ENCODE data around the gene KRTAP5-9. TPM values are rescaled to one million over a fixed set of nuclear protein-coding genes. Genes with fewer than 3 reads are reported as not detected.
"Not testable (repeated sequence)": the region's sequence is repeated elsewhere in the genome, so short reads cannot be mapped to it uniquely, and the experiment has no call there.

KRTAP5-9 gene
- total RNA-seq, 1 donor from 2014 or later: 0.18 TPM

DNA sequence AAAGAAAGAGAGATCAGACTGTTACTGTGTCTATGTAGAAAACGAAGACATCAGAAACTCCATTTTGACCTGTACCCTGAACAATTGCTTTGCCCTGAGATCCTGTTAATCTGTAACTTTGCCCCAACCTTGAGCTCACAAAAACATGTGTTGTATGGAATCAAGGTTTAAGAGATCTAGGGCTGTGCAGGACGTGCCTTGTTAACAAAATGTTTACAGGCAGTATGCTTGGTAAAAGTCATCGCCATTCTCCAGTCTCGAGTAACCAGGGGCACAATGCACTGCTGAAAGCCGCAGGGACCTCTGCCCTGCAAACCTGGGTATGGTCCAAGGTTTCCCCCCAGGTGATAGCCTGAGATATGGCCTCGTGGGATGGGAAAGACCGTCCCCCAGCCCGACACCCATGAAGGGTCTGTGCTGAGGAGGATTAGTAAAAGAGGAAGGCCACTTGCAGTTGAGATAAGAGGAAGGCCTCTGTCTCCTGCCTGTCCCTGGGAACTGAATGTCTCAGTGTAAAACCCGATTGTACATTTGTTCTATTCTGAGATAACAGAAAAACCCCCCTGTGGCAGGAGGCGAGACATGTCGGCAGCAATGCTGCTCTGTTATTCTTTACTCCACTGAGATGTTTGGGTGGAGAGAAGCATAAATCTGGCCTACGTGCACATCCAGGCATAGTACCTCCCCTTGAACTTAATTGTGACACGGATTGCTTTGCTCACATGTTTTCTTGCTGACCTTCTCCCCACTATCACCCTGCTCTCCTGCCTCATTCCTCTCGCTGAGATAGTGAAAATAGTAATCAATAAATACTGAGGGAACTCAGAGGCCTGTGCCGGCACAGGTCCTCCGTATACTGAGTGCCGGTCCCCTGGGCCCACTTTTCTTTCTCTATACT is 13.3 kb upstream of the KRTAP5-9 start:
- intact Hi-C loops (cut with micrococcal nuclease): not testable (repeated sequence)

DNA sequence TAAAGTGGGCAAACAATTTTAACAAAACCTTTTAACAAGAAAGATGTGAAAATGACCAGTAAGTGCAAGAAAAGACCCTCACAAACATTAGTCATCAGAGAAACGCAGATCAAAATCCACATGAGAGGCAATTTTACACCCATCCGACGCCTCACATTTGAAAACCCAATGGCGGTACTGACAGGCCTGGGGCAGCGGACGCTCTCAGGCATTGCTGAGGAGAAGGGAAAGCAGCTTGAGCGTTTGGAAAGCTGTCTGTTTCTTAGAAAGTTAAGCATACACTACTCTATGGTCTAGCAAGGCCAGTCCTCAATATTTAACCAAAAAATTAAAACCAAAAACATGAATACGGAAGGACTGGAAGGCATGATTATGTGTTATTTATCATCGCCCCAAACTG is 12.4 kb upstream of the KRTAP5-9 start:
- intact Hi-C loops (cut with micrococcal nuclease): no loop called here

DNA sequence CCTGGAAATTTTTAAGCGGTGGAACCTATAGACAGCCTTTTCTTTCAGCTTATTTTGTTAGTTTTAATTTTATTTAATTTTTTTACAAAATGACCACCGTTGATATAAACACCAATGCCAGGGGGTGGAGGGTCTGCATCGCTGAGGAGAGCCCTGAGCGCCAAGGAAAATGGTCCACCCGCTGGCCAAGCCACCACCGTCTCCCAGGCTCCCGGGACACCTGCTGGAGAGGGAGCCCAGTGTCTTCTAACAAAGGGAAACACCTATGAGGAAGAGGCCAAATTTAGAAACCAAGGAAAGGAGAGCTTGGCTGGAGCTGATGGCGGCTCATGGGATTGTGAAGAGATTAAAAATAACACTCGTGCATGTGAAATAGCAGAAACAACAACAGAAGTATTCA is 10.7 kb upstream of the KRTAP5-9 start:
- intact Hi-C loops (cut with micrococcal nuclease): no loop called here

DNA sequence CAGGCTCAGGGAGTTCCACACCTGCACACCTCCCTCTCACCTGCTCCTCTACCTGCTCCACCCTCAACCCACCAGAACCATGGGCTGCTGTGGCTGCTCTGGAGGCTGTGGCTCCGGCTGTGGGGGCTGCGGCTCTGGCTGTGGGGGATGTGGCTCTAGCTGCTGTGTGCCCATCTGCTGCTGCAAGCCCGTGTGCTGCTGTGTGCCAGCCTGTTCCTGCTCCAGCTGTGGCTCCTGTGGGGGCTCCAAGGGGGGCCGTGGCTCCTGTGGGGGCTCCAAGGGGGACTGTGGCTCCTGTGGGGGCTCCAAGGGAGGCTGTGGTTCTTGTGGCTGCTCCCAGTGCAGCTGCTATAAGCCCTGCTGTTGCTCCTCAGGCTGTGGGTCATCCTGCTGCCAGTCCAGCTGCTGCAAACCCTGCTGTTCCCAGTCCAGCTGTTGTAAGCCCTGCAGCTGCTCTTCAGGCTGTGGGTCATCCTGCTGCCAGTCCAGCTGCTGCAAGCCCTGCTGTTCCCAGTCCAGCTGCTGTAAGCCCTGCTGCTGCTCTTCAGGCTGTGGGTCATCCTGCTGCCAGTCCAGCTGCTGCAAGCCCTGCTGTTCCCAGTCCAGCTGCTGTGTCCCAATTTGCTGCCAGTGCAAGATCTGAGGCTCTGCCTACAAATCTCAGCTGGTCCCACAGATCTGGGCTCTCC is 10.1 kb upstream of the KRTAP5-9 start, which contains the start of gene KRTAP5-8:
Gene KRTAP5-8 (plus strand): TSS at position 49 of the 689 bp plus-strand sequence. CDS start 31 bp downstream, at position 80.
- intact Hi-C loops (cut with micrococcal nuclease): not testable (repeated sequence)

DNA sequence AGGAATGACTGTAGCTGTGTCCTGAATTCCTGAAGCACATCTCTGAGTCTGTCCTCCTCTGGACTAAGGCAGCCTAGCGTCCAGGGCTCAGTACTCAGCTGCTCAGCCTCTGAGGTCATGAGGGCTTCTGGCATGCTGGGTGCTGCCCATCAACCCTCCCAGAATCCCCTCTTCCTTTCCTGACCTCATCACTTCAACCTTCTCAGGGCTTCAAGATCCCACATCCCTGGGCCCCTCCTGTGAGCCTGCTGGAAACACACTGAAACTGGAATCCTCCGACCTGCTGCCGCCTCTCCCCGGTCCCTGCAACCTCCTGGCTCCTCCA is 9.6 kb upstream of the KRTAP5-9 start:
- intact Hi-C loops (cut with micrococcal nuclease): no loop called here

DNA sequence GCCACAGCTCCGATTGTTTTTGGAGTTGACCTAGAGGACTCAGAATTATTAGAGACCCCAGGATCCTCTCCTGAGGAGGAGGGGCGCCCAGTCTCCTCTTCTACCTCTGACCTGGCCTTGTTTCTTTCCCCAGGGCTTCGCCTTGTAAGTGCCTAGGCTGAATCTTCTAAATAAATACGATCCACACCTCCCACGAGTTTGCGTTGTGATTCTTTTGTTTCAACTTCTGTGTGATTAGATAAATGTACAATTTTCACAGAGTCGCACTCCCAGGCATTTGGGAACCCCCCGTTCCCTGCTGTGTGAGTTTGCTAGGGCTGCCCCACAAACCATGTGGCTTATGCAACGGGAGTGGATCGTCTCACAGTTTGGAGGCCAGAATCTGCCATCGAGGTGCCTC is 9.2 kb upstream of the KRTAP5-9 start:
- intact Hi-C loops (cut with micrococcal nuclease): no loop called here

DNA sequence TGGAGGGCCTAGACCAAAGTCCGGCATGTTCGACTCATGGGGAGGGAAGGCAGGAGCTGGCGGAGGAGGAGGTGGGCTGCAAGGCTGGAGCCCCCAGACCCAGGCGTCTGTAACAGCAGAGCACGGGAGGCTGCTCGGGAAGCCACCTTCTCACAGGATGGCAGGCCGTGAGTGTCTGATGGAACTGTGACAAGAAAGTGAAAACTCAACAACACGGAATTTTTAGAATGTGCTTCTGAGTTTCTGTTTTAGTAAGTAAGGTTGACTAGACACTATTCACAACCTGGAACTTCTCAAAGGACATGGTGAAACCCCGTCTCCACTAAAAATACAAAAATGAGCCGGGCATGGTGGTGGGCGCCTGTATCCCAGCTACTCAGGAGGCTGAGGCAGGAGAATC is 8.2 kb upstream of the KRTAP5-9 start:
- intact Hi-C loops (cut with micrococcal nuclease): not testable (repeated sequence)

DNA sequence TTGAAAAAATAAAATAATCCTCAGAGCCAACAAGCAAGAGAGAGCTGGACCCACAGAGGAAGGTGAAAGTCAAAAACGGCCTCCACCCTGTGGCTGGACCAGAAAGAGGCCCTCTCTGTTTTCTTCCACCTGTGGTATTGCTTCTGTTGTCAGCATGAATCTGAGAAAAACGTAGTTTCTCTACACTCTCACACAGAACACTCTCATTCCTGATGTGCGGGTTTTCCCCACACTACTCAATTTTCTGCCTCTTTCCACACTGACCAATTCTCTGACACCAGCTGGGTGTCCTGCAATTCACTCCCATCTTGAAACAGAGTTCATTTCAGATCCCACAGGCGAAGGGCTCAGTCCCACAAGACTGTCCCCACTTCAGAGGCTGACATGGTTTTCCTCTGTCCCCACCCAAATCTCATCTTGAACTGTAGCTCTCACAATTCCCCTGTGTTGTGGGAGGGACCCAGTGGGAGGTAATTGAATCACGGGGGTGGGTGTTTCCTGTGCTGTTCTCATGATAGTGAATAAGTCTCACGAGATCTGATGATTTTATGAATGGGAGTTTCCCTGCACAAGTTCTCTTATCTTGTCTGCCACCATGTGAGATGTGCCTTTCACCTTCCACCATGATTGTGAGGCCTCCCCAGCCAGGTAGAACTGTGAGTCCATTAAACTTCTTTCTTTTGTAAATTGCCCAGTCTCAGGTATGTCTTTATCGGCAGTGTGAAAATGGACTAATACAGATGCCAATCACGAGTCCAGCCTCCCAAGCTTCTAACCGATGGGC is 7.5 kb upstream of the KRTAP5-9 start:
- intact Hi-C loops (cut with micrococcal nuclease): not testable (repeated sequence)

DNA sequence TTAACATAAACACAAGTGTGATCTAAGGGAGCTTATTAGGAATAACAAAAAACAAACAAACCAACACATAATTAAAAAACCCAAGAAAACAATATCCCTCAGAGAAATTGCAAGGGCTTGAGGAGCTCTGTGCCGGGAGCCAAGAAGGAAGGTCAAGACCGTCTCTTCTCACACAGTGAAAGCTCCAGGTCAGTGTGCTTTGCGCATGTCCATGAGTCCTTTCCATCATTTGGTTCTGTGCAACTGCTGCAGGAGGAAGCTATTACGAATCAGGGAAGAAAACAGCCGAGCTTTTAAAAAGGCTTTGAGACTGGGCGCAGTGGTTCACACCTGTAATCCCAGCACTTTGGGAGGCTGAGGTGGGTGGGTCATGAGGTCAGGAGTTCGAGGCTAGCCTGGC is 5.8 kb upstream of the KRTAP5-9 start:
- intact Hi-C loops (cut with micrococcal nuclease): no loop called here

DNA sequence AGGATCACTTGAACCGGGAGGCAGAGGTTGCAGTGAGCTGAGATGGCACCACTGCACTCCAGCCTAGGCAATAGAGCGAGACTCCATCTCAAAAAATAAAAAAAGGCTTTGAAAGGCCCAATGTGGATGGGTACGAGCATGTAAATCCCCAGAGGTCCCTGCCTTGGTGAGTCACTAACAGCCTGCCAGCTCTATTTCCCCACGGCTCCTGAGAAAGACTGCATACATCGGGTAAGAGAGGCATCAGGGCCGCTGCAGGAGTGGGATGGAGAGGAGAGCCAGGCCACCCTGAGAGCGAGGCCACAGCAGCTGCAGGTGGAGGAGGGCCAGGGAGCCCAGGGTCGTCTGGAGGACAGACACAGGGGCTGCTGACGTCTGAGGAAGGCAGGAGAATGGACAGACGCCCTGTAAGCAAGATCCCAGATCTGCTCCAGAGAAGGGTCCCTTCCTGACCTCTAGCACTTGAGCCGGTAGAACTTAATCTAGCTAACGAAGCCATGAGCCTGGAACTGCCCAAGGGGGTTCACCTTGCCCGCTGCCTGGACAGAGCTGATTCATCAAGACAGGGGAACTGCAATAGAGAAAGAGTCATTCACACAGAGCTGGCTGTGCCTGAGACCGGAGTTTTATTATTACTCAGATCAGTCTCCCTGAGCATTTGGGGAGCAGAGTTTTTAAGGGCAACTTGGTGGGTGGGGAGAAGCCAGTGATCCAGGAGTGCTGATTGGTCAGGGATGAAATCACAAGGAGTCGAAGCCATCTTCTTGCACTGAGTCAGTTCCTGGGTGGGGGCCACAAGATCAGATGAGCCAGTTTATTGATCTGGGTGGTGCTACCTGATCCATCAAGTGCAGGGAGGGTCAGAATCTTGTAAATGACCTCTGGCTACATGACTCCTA is 5.1 kb upstream of the KRTAP5-9 start:
- intact Hi-C loops (cut with micrococcal nuclease): no loop called here

DNA sequence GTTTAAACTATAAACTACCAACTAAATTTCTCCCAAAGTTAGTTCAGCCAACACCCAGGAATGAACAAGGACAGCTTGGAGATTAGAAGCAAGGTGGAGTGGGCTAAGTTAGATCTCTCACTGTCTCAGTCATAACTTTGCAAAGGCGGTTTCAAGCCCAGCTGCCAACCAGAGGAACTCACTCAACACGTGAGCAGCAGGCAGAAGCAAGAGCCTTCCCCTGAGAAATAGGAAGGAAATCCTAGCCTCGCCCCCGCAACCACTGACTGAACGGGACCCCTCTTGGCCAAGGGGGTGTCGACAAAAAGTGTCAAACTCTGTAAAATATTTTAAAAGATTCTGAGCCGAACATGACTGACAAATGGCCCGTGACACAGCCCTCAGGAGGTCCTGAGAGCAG is 4.4 kb upstream of the KRTAP5-9 start:
- intact Hi-C loops (cut with micrococcal nuclease): no loop called here

DNA sequence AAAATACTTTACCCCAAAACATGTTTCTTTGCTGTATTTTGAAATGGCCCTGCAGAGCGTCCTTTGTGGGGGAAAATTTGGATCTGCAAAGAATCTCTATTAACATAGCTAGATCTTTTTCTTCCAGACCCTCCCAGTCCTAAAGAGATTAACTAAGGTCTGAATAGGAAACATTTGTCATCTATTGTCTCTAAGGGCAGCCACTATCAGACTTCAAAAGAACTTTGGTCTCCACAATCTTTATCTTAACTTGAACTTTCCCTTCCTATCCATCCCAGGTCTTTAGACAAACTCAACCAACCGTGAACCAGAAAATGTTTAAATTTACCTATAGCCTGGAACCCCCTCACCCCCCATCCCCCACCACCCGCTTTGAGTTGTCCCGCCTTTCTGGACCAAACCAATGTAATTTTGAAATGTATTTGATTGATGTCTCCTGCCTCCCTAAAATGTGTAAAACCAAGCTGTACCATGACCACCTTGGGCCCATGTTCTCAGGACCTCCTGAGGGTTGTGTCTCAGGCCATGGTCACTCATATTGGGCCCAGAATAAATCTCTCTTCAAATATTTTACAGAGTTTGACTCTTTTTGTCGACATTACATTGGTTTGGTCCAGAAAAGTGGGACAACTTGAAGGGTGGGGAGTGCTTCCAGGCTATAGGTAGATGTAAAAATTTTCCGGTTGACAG is 3.5 kb upstream of the KRTAP5-9 start:
- intact Hi-C loops (cut with micrococcal nuclease): no loop called here

DNA sequence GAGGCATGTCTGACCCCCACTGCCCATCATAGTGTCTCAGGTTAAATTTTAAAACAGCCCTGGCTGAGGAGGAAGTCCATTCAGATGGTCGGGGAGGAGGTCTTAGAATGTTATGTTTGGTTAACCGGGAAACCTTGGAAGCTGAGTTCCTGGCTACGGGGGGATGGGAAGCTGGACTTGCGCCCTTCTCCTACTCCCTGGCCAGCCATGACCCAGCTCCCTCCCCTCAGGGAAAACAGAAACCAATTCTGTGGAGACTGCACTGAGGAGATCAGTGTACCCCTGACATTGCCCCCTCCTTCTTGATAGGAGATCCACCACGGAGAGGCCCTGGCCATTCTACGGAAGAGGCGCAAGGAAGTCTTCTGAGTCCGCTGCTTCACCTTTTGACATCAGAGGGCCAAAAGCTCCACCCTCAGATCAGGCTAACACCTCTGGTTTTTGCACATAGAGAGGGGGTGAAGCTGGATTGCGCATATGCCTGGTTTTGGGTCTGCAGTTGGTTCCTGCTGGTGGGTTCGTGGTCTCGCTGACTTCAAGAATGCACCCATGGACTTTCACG is 2.7 kb upstream of the KRTAP5-9 start:
- intact Hi-C loops (cut with micrococcal nuclease): no loop called here

DNA sequence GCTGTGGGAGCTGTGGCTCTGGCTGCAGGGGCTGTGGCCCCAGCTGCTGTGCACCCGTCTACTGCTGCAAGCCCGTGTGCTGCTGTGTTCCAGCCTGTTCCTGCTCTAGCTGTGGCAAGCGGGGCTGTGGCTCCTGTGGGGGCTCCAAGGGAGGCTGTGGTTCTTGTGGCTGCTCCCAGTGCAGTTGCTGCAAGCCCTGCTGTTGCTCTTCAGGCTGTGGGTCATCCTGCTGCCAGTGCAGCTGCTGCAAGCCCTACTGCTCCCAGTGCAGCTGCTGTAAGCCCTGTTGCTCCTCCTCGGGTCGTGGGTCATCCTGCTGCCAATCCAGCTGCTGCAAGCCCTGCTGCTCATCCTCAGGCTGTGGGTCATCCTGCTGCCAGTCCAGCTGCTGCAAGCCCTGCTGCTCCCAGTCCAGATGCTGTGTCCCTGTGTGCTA is 514 bp downstream of the KRTAP5-9 start:
- intact Hi-C loops (cut with micrococcal nuclease): no loop called here

DNA sequence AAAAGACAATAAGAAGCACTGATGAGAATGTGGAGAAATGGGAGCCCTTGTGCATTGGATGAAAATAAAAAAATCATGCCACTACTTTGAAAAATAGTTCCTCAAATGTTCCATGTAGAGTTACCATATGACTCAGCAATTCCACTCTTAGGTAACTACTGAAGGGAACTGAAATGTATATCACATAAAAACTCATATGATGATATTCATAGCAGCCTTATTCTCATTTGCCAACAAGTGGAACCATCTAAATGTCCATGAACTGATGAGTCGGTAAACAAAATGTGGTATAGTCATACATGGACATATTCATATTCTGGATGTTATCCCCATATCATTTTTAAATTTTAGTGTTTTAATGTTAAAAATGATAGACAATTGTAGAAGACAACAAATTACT is 3.5 kb downstream of the KRTAP5-9 start:
- intact Hi-C loops (cut with micrococcal nuclease): no loop called here

DNA sequence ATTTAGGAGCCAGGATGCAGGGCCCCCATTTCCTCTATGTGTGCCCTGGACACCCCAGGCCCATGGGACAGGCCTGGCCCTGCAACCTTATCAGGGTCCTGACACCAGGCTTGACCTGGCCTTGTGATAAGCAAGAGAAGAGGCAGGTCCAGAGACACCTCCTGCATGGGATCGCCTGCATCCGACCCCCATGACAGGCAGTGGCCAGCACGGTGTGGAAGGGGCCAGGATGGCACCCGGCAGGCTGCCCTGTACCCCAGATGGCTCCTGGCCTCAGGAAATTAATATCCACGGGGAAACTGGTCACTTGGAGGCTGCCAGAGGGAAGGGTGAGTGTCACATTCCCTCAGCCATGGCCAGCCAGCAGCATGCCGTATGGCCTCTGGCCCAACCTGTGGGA is 6.8 kb downstream of the KRTAP5-9 start:
- intact Hi-C loops (cut with micrococcal nuclease): no loop called here

DNA sequence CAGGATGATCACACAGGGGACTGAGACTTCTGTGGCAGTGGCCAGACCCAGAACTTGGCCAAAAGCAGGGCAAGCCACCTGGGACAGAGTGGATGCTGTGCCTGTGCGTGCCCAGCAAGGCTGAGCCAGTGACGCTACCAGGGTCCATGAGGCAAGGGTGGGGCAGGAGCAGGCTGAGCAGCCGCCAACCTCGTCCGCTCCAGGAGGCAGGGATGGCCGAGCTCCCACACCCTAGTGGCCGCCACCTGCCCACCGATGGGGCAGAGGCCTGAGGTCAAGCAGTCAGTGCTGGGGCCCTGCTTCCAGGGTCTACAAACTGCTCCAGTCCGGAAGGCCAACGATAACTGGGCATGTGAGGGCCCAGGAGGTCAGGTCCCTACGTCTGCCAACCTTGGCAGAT is 7.3 kb downstream of the KRTAP5-9 start:
- intact Hi-C loops (cut with micrococcal nuclease): no loop called here

DNA sequence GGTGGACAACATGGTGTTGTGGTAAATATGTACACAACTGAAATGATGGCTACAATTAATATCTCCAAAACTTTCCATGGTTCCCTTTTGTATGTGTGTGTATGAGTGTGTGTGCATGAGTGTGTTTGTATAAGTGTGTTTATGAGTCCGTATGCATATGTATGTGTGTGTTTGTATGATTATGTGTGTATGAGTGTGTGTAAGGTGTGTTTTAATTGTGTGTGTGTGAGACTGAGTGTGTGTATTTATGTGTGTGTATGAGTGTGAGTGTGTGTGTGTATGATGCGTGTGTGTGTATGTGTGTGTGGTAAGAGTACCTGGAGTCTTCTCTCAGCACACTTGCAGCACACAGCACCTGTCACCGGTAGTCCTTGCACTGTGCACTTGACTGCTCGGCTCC is 7.8 kb downstream of the KRTAP5-9 start:
- intact Hi-C loops (cut with micrococcal nuclease): no loop called here

DNA sequence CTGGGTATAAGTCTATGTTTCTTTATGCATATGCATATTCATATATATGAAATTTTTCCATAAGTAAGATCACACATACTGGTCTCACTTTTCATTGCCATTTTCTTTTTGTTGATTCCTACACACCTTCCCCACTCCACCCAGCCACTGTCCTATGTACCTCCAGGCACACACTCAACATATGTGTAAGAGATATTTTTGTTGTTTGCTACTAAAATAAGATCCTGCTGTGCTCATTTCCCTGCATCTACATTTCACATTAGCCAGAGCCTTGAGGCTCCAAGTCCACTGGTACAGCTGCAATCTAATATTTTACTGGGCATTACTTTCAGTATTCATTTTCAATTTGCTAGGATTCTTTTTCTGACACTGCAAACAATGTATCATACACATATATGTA is 9.0 kb downstream of the KRTAP5-9 start:
- intact Hi-C loops (cut with micrococcal nuclease): no loop called here

DNA sequence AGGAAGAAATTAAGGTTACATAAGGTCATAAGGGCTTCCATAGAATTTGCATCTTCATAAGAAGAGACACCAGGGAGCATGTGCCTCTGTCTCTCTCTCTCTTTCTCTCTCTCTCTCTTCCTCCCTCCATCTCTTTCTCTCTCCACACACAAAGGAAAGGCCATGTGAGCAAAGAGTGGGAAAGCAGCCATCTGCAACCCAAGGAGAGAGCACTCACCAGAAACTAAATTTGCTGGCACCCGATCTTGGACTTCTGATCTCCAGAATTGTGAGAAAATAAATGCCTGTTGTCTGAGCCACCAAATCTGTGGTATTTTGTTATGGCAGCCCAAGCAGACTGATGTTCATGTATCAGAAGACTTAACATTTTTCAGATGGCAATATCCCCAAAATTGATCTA is 10.8 kb downstream of the KRTAP5-9 start:
- intact Hi-C loops (cut with micrococcal nuclease): no loop called here
